HUDEP-2 (cell line): ENCODE results near the gene MAST4.
"Not testable (repeated sequence)": the region's sequence is repeated elsewhere in the genome, so short reads cannot be mapped to it uniquely, and the experiment has no call there.

Experiments used
- DNase-seq, 76 experiments: peaks; one replicate each; lab custom pipeline; 2025; ENCODE audit not compliant: unreplicated experiment in 76 of 76; lab: John Stamatoyannopoulos, UW

The MAST4 gene

GRCh38 chr5:66741394-66741793 is 145.2 kb downstream of the MAST4 start:
- DNase-seq: no peak

- peak in 13 of 76 experiments; percentile 0 to 41 (median 17) for DNase-seq
These were observed 146.1 kb downstream of the MAST4 start for GRCh38 chr5:66742083-66742895.

- DNase-seq: no peak
These were observed 146.7 kb downstream of the MAST4 start for GRCh38 chr5:66742896-66743247.

GRCh38 chr5:66743344-66743743 is 147.2 kb downstream of the MAST4 start:
- no peak for DNase-seq

- DNase-seq: peak in 68 of 76 experiments; percentile 2 to 86 (median 52)
These were observed 147.8 kb downstream of the MAST4 start for GRCh38 chr5:66744040-66744439.

GRCh38 chr5:66745297-66745696 is 149.1 kb downstream of the MAST4 start:
- DNase-seq: no peak

GRCh38 chr5:66747607-66748006 is 151.4 kb downstream of the MAST4 start:
- DNase-seq: peak in 1 of 76 experiments; percentile 8

- not testable (repeated sequence) for DNase-seq
These were observed 156.5 kb downstream of the MAST4 start for GRCh38 chr5:66752668-66753067.

- peak in 34 of 76 experiments; percentile 5 to 57 (median 26) for DNase-seq
These were observed 161.1 kb downstream of the MAST4 start for GRCh38 chr5:66757219-66757833.

GRCh38 chr5:66757834-66758371 is 161.7 kb downstream of the MAST4 start:
- DNase-seq: no peak

- no peak for DNase-seq
These were observed 173.0 kb downstream of the MAST4 start for GRCh38 chr5:66769030-66769733.

GRCh38 chr5:66769839-66770617 is 173.8 kb downstream of the MAST4 start:
- no peak for DNase-seq

GRCh38 chr5:66777868-66778267 is 181.7 kb downstream of the MAST4 start:
- no peak for DNase-seq

GRCh38 chr5:66779528-66779927 is 183.3 kb downstream of the MAST4 start:
- DNase-seq: peak in 2 of 76 experiments; percentile 5 to 8

GRCh38 chr5:66788556-66788955 is 192.4 kb downstream of the MAST4 start:
- no peak for DNase-seq

- no peak for DNase-seq
These were observed 193.2 kb downstream of the MAST4 start for GRCh38 chr5:66789434-66789833.

- no peak for DNase-seq
These were observed 196.9 kb downstream of the MAST4 start for GRCh38 chr5:66793049-66793448.

- no peak for DNase-seq
These were observed 199.5 kb downstream of the MAST4 start for GRCh38 chr5:66795682-66796081.

- DNase-seq: no peak
These were observed 200.4 kb downstream of the MAST4 start for GRCh38 chr5:66796305-66797292.
